Kidney glomerular epithelial cell (primary cell): ENCODE results near the gene ADAMTS16.
A peak's percentile ranks its signal among the peaks of the same experiment; 100 is the strongest.

ENCODE experiments used
- DNase-seq: peaks from one replicate; lab custom pipeline; 2025; lab: John Stamatoyannopoulos, UW

The ADAMTS16 gene

DNA sequence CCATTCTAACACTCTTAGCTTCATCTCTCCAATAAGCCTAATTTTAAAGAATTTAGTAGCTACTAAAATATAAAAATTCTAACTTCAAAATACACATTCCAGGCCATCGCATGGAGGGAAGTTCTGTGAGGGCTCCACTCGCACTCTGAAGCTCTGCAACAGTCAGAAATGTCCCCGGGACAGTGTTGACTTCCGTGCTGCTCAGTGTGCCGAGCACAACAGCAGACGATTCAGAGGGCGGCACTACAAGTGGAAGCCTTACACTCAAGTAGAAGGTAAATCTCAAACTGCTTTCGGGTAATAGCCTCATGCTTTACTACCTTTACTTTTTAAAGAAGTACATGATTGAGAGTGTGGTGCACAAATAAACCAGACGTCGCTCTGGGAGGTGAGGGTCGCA lies 94.8 kb downstream of the ADAMTS16 start:
- no peak for DNase-seq

DNA sequence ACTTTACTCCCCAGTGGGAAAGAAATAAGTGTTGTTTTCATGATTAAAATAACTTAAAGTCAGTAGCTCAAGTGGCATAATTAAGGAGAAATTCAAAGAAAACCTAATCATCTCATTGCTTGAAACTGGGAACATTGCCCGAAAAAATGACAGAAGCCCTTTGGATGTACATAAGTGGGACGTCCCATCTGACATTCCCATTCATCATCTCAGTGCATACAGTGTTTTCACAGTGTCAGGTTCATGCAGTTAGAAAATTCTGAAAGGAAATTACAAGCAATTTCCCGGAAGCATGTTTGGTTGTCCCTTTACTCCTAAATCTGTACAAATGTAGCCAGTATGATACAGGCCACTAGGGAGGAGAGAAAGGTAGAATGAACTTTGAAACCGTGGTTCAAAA lies 95.6 kb downstream of the ADAMTS16 start:
- no peak for DNase-seq

DNA sequence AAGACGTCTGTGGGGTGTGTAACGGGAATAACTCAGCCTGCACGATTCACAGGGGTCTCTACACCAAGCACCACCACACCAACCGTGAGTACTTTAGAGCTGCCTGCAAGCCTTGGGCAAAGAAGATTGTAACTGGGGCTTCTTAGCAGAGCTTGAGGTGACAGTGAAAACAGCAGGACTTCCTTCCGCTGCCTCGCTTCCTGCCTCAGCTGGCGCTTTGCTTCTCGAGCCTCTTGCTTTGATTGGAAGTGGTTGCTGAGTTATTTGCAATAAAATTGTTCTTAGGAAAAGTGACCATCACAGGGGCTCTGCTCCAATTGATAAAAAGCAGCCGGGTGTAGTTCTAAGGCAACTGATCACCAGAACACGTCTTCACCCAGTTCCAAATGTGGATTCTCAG lies 99.1 kb downstream of the ADAMTS16 start:
- no peak for DNase-seq

DNA sequence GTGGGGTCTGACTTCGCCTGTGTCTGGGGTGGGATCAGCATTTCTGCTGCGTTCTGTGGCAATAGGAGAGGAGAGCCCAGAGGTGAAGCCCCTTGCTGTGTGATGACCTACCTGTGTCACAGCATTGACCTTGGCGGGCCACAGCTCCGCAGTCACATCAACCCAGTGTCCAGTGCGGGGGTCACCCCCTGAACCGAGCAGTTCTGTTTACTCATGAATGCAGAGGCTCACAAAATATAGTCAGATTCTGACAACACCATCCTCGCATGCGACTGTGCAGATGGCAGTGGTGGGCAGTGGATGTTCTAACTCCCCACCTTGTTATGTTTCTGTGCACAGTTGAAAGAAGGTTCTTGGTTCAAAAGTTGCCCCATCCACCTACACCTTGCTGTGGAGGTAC lies 100.1 kb downstream of the ADAMTS16 start:
- DNase-seq: no peak

DNA sequence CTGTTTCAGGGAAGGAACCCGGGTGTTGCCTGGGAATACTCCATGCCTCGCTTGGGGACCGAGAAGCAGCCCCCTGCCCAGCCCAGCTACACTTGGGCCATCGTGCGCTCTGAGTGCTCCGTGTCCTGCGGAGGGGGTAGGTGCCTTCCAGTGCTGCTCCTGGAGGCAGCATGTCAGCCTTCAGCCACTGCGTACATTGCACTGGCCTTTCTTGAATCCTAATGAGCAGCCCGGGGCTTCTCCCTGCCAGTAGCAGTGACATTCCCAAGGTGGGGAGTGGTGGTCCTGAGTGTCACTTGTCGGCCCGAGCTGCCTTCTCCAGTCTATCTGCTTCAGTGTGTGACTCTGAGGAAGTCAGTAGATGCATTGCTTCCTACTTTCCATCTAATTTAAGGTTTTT lies 101.9 kb downstream of the ADAMTS16 start:
- DNase-seq: no peak

DNA sequence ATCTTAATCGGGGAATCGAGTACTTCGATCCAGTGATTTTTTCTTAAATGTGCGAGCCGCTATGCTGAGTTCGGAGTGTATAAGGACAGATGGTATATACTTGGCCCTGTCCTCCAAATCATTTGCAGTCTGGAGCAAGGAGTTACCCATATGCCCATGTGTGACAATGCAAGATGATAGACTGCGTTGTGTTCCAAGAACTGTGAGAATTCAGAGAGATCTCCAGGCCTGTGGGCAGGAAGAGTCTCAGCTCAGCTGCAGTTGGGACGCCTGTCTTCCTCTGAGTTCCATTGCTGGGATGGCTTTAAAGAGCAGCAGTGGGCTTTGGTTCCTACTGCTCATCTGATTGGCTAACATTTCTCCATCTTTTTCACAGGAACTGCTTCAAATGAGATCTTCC lies 106.6 kb downstream of the ADAMTS16 start:
- DNase-seq: no peak

DNA sequence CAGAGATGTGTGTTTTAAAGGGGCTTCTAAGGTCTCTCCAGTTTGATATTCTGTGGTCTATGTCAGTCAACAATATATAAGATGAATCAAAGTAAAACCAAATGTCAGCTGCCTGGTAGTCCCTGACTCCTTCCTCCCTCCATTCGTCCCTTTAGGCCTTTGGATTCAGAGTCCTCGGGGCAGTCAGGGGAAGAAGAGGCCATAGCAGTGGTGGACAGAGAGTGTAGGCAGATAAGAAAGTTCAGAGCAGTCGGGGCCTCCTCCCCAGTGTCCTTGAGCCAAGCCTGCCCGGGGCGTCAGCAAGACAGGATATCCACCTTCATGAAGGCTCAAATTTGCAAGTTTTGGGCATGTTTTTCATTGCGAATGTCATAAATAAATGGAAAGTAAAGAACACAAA lies 110.6 kb downstream of the ADAMTS16 start:
- no peak for DNase-seq

DNA sequence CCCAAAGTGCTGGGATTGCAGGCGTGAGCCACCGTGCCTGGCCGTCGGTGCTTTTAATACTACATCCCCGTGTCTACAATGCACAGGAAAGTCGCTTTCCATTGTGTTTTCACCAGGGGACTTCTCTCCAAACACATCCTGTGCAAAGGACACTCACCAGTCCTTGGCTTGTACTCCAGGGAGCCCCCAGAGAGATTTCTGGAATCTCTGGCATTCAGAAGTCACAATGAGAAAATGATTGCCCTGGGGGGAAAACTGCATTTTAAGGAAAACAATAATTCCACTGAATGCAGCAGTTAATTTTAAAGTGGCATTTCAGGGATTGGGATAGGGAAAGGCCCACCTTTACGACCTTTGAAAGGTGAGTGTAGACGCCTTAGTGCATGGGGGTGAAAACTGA lies 112.0 kb downstream of the ADAMTS16 start:
- DNase-seq: no peak

DNA sequence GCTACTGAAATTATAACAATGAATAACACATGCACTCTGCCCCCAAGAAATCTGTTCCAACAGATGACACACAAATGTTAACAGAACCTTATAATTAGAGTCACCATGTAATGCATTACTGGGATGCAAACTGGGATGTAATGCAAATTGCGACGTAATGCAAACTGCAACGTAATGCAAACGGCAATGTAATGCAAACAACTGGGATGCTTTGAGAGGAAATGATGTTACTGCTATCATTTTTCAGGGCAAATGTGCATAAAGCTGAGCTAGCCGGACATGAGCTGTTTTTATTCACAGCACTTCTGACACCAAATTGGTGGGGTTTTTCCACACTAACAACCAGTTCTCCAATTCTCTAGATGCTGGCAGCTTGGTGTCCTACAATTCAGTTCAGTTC lies 117.2 kb downstream of the ADAMTS16 start:
- no peak for DNase-seq

DNA sequence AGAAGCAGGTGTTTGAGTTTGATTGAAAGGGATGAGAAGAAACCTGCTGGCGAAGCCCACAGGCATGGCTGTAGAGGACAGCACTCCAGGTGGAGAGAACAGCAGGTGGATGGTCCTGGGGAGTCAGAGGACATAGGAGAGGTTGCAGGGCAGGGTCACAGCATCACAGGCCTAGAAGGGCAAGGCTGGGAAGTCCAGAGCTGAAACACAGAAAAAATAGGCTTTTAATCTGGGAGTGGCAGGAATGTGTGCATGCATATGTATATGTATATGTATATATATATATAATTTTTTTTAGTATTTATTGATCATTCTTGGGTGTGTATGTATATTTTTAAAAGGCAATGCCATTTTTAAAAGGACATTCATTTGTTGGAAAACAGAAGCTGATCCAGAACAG lies 118.4 kb downstream of the ADAMTS16 start:
- no peak for DNase-seq

DNA sequence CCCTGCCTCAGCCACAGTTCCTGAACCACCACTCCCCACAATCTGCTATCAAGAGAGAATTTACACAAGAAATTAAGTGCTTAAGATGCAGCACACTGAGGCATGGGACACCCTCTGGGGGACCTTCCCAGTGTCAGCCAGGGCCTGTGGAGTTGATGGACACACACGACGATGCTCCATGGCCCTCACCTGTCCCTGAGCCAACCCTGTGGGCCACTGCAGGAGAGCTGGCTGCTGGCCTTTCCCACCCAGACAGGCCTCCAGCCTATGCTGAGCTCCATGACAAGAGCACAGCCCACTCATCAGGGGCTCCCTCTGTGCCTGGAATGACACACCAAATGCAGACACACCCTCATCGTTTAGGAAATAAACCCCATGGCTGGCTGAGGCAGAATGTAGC lies 124.6 kb downstream of the ADAMTS16 start:
- DNase-seq: no peak

DNA sequence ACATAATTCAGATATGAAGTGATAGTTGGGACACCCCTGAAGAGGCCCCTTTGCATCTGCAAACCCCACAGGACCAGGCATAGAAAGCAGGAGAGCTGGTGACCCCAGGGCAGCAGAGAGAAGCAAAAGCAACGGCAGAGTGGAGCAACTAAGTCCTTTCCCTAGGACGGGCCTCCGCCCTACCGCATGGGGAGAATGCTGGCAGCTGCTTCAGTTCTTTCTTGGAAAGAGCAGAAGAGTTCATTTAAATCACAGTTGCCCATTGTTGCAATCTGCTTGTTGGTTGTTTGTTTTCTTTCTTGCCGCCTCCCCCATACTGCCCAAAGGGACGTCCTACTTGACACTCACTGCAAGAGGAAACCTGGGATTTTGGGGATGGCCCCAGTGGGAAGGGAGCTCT lies 126.2 kb downstream of the ADAMTS16 start:
- DNase-seq: no peak

DNA sequence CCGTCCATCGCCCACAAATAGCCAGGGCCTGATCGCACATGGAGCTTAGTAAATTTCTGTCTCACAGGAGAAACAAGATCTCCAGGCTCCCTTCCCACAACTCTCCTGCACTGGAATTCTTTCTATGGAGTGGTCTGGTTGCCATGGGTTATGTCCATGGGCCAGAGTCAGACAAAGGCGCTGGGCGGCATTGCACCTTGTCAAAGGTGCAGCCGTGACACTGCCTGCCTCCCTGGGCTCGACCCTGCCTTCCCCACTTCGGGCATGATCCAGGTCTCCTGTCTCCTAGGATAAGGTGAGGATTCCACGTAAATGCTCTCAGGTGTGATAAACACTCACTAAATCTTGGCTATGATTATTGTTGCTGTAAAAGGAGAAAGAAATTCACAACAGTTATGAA lies 130.0 kb downstream of the ADAMTS16 start:
- DNase-seq: no peak

DNA sequence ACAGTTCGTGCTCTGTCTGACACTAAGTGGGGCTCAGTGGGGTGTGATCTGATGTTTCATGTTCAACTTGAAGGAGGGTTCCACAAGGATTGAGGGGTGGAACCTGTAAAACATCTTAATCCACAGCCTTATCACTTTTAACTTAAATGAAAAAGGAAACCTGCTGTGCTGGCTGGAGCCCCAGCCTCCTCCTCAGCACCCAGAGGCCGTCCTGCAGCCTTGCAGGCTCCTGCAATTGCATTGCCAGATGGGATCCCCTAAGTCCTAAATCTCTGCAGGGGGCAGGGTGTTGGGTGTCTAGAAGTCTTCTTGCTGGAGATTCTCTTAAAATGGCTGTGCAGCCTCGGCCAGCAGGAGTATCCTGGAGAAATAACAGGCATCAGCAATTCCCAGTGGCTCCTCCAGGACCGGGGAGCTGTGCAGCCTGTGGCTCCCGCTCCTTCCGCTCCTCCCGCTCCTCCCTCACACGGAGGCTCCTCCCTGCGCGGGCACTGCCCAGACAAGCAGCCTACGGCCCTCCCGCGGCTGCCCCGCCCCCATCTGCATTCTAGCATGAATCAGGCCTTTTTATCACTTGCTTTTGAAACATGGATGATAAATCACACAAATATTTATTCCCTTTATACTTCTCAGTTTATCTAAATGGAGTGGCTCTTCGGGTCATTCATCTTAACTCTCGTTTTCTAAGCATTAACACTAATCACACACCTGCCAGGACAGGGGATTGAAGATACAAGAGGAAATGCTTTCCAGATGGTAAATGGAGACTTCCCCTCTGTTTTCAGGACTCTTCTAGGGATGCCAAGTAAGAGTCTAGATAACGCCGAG lies 131.0 kb downstream of the ADAMTS16 start:
- DNase-seq: peak; percentile 95

DNA sequence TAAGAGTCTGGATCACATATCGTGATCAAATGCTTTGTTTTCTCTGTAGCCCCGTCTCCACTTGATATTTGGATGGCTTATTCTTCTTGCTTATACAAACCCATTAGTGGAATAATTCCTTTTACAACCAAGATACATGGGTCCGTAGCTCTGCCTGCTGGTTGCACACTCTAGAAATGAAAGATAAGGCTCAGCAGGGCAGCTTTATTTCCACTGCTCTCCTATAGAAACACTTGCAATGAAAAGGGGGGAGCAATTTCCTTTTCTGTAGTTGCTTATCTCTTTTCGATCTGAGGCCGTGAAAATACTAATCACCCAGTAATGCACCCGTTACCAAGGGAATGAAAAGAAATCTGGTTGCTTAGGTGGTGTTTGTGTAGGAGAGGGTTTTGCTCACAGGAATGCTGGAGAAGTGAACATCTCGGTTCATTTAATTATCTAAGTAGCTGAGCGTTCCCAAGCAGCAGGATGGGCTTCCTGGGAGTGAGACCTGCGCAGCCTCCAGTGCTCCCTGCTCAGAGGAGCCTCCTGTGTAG lies 131.7 kb downstream of the ADAMTS16 start:
- DNase-seq: peak; percentile 91

DNA sequence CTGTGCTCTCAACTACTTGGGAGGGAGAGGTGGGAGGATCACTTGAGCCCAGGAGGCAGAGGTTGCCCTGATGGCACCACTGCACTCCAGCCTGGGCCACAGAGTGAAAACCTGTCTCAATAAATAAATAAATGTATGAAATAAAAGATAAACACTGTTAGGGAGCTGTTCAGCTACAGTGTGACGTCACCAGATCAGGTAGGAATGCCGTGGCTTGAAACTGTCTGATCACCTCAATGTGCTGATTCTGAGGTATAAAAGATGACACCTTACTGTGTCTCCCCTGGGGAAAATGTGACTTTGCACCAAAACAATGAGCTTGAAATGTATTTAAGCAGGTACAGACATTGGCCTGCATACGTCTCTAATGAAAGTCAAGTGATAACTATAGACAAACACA lies 133.3 kb downstream of the ADAMTS16 start:
- no peak for DNase-seq

DNA sequence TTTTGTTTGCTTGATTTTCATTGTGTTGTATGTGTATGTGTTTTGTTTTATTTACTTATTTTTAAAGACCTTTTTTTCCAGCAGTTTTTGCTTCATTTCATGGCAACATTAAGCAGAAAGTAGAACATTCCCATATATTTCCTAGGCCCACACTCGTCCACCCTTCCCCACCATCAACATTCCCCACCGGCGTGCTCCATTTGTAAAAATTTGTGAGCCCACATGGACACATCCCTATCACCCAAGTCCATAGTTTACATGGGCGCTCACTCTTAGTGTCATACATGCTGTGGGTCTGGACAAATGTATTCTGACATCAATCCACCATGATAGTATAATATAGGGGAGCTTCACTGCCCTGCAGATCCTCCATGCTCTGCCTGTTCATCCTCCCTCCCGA lies 133.8 kb downstream of the ADAMTS16 start:
- DNase-seq: no peak

DNA sequence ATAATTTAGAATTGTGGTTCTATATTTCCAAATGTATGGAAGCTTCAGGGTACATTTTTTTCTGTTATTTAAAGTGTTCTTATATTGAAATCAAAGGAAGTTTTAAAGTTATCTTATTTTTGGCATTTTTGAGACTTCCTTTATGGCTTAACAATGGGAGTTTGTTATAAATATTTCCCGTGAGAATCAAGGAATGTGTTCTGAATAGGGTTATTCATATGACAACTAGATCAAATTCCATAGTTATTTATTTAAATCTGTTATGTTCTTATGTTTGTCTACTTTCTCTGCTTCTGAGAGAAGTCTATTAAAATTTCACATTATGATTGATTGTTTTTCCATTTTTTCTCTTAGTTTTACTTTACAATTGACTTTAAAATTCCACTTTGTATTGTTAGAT lies 135.1 kb downstream of the ADAMTS16 start:
- no peak for DNase-seq

DNA sequence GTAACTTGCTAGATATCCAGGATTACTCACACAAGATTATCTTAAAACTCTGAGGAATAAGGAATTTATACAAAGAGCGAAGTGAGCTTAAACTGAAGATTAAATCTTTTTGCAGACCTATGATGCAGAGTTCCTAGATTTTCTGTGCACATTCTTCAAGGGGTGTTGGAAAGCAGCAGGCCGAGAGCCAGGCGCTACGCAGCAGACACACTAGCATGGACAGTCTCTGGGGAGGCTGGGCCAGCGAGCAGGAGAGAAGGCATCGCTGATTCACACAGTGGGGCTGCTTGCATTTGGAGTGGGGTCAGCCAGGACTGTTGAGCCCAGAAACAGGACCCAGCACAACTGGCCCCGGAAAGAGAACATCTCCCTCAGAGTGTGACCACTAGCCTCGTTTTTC lies 136.3 kb downstream of the ADAMTS16 start:
- no peak for DNase-seq

DNA sequence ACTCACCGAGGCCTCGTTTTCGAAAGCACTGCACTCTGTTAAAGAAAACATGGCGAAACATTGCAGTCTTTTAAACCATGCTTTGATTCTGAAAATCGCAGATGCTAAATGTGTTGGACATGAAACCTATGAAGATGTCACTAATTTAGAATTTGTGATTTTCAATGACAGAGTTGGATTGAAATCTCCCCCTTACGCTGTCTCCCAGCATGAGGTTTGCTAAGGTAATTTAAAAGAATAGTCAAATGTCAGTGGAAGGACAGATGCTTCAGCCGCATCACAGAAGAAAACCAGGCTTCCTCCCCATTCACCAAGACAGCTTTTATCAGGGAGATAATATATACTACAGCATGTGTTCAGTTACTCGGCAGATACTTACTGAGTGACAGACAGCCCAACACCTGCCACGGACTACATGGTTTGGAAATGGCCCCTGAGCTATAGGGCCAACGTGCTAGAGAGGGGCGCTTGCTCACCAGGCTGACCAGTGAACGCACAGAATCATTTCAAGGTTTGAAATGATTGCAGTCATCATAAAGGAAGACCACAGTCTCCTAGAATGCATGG lies 136.9 kb downstream of the ADAMTS16 start:
- no peak for DNase-seq

DNA sequence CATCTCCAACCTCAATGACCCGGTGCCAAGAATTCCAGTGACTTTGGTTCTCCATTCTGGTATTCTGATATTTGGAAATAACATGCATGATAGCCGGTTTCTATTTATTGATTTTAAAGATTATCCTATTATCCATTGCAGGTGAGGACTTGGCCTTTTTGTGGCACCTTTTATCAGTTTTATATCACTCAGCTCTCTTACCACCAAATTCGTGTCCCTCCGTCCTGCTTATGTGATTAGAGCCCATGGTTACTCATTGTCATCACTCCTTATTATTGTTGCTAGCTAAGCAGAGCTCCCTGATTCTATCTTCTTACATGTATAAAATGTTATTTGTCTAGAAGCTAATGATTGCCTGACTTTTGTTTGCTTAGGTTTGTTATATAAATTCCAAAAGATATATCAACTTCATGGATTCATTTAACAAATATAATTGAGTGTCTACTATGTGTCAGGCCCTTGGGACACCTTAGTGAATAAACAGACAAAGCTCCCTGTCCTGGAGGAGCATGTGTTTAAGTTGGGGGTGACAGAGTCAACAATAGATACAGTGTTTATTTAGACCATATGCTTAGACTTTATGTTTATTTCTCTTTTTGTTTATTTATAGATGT lies 138.2 kb downstream of the ADAMTS16 start:
- DNase-seq: peak; percentile 84

DNA sequence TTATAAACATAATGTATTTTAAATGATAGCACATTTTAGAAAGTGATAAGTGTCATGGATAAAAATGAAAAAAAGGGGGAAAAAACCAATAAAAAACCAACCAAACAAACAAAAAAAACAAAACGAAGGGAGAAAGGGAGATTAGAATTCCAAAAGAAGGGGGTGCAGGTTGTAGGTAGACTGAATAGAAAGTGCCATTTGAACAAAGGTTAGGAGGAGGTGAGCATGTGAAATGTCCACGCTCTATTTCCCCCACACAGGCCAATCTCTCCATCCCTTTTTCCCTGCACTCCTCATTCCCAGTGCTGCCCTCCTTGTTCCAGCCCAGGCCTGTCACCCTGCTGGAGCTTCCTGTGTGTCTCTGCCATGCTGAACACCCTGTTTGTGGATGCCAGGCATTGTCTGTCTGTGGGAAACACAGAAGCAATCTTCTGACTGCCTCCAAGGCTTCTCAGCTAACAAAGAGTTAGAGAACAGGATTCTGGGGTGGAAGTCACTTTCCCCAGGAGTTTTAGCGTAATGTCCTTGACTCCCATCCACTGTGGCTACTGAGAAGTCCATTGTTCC lies 138.8 kb downstream of the ADAMTS16 start:
- no peak for DNase-seq

DNA sequence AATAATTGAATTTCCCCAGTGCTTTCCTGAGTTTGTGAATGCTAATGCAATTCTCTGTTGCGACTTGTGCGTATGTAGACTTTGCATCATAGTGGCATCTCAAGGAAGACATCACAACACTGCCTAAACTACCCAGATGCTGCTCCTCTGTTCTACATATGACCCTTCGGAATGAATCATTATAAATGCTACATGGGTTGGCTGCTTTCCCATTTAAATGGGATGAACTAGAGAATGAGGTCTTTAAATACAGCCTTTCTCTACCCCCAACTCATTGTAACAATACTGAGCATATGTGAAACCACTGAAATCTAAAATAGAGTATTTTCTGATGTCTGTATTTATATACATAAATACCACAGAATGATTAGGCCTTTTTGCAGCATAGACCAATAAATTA lies 145.8 kb downstream of the ADAMTS16 start:
- DNase-seq: no peak
